H1 (cell line): ENCODE measurements around the gene C5orf15. TPM values are rescaled to one million over a fixed set of nuclear protein-coding genes. Genes with fewer than 3 reads are reported as not detected.
A peak's percentile ranks its signal among the peaks of the same experiment; 100 is the strongest.

Experiments
- CTCF ChIA-PET: fragments of 300-600 bp; sonication (Branson Sonifier 250); formaldehyde crosslinking; loops from one replicate; lab custom pipeline; 2021; ENCODE audit not compliant: partially characterized antibody; lab: Charles Lee
- POLR2A ChIA-PET: fragments of 300-600 bp; sonication (Branson Sonifier 250); formaldehyde crosslinking; loops from one replicate; lab custom pipeline; 2021; ENCODE audit warnings: inconsistent platforms; ENCODE audit not compliant: partially characterized antibody; lab: Charles Lee
- DNase-seq, 2 experiments: peaks; one replicate each; pipeline versions ENCODE4 v3.0.0 to v3.0.0-alpha.2; 2010 to 2022; ENCODE audit warnings: low spot score in 2 of 2, low read depth in 1 of 2, mixed read lengths in 1 of 2
- FAIRE-seq: peaks from 2 replicates; lab custom pipeline; 2011; peaks lifted over from hg19 to GRCh38; lab: Jason Lieb, UNC
- H2AFZ ChIP-seq: 2 replicates; pipeline ENCODE4 v1.8.1; 2012; ENCODE audit warnings: low read length, inconsistent platforms
- H2AK5ac ChIP-seq: 2 replicates; pipeline ENCODE4 v1.6.1; 2013; ENCODE audit warnings: low read depth, low read length
- H2BK120ac ChIP-seq: replicated peaks from 2 replicates; pipeline ENCODE3; 2013; ENCODE audit warnings: low read depth, low read length, inconsistent platforms
- H2BK12ac ChIP-seq: 2 replicates; pipeline ENCODE4 v1.6.1; 2013; ENCODE audit warnings: low read depth, low read length
- H2BK15ac ChIP-seq: 2 replicates; pipeline ENCODE4 v1.6.1; 2013; ENCODE audit warnings: low read length
- H2BK20ac ChIP-seq: 2 replicates; pipeline ENCODE4 v1.6.1; 2013; ENCODE audit warnings: low read length
- H2BK5ac ChIP-seq: 2 replicates; pipeline ENCODE4 v1.6.1; 2013; ENCODE audit warnings: low read depth, low read length
- H3K14ac ChIP-seq: 2 replicates; pipeline ENCODE4 v1.6.1; 2013; ENCODE audit warnings: inconsistent platforms; ENCODE audit not compliant: insufficient read length
- H3K18ac ChIP-seq: 2 replicates; pipeline ENCODE4 v1.6.1; 2013; ENCODE audit warnings: low read length; ENCODE audit errors: extremely low read depth
- H3K23ac ChIP-seq: 2 replicates; pipeline ENCODE4 v1.6.1; 2013; ENCODE audit warnings: inconsistent platforms; ENCODE audit not compliant: insufficient read length
- H3K23me2 ChIP-seq: 2 replicates; pipeline ENCODE4 v1.6.1; 2013; ENCODE audit warnings: low read depth, low read length
- H3K27ac ChIP-seq: 2 replicates; pipeline ENCODE4 v1.6.1; 2011; ENCODE audit warnings: low read depth, low read length, inconsistent platforms
- H3K27me3 ChIP-seq, 4 experiments: replicated peaks in 1 of 4; 1 replicate in 1 of 4; 2 replicates in 3 of 4; pipeline versions ENCODE4 v1.6.1 to v1.8.1; 2011 to 2013; ENCODE audit warnings: low read length in 3 of 4, mild to moderate bottlenecking in 3 of 4, inconsistent platforms in 2 of 4, mixed read lengths in 2 of 4, moderate library complexity in 1 of 4; ENCODE audit not compliant: control insufficient read depth in 3 of 4, insufficient read depth in 3 of 4; ENCODE audit errors: extremely low read depth in 1 of 4
- H3K36me3 ChIP-seq, 4 experiments: 2 replicates each; pipeline versions ENCODE4 v1.6.1 to v1.8.1; 2011 to 2013; ENCODE audit warnings: mild to moderate bottlenecking in 4 of 4, low read length in 3 of 4, moderate library complexity in 2 of 4, control low read depth in 1 of 4, inconsistent platforms in 1 of 4; ENCODE audit not compliant: insufficient read depth in 4 of 4, control insufficient read depth in 2 of 4
- H3K4ac ChIP-seq: replicated peaks from 2 replicates; pipeline ENCODE3; 2013; ENCODE audit warnings: low read length, low read depth, mixed read lengths, inconsistent platforms; ENCODE audit not compliant: insufficient read length
- H3K4me1 ChIP-seq, 4 experiments: replicated peaks in 1 of 4; 1 replicate in 1 of 4; 2 replicates in 3 of 4; pipeline versions ENCODE4 v1.6.1 to v1.8.1; 2011 to 2013; ENCODE audit warnings: low read length in 3 of 4, inconsistent platforms in 2 of 4, mixed read lengths in 1 of 4; ENCODE audit not compliant: insufficient read depth in 4 of 4, control insufficient read depth in 3 of 4
- H3K4me2 ChIP-seq, 2 experiments: 2 replicates each; pipeline versions ENCODE4 v1.6.1 to v1.8.1; 2011 to 2013; ENCODE audit warnings: low read depth in 2 of 2, low read length in 2 of 2, control low read depth in 1 of 2, inconsistent platforms in 1 of 2, mild to moderate bottlenecking in 1 of 2; ENCODE audit not compliant: insufficient read depth in 1 of 2
- H3K4me3 ChIP-seq, 4 experiments: fragments of 200-600, 300-600 bp in 1 of 4; sonication (generic), shearing (Covaris generic), sonication (Bioruptor Twin) in 1 of 4; 2 replicates each; pipeline versions ENCODE4 v1.5.1 to v1.8.1; 2011 to 2016; ENCODE audit warnings: low read length in 4 of 4, low read depth in 3 of 4, control low read depth in 2 of 4, inconsistent platforms in 2 of 4, mild to moderate bottlenecking in 2 of 4, mixed read lengths in 1 of 4, moderate library complexity in 1 of 4; ENCODE audit not compliant: insufficient read depth in 2 of 4; ENCODE audit errors: extremely low read depth in 1 of 4
- H3K56ac ChIP-seq: replicated peaks from 2 replicates; pipeline ENCODE3; 2013; ENCODE audit warnings: low read depth, mild to moderate bottlenecking, mixed read lengths, low read length, inconsistent platforms; ENCODE audit not compliant: insufficient read length
- H3K79me1 ChIP-seq: 2 replicates; pipeline ENCODE4 v1.6.1; 2013; ENCODE audit warnings: low read depth, low read length, control low read depth
- H3K79me2 ChIP-seq, 2 experiments: 2 replicates each; pipeline versions ENCODE4 v1.6.1 to v1.8.1; 2012 to 2013; ENCODE audit warnings: low read length in 2 of 2, mild to moderate bottlenecking in 2 of 2, inconsistent platforms in 1 of 2; ENCODE audit not compliant: insufficient read depth in 2 of 2, control insufficient read depth in 1 of 2
- H3K9ac ChIP-seq, 4 experiments: replicated peaks in 1 of 4; 1 replicate in 1 of 4; 2 replicates in 3 of 4; pipeline versions ENCODE4 v1.6.1 to v1.8.1; 2011 to 2013; ENCODE audit warnings: low read depth in 3 of 4, low read length in 3 of 4, control low read depth in 2 of 4, mild to moderate bottlenecking in 2 of 4, moderate library complexity in 2 of 4, inconsistent platforms in 1 of 4; ENCODE audit errors: extremely low read depth in 1 of 4
- H3K9me3 ChIP-seq, 2 experiments: 2 replicates each; pipeline versions ENCODE4 v1.6.1 to v1.8.1; 2012 to 2013; ENCODE audit warnings: mild to moderate bottlenecking in 2 of 2, moderate library complexity in 2 of 2, control low read depth in 1 of 2, inconsistent platforms in 1 of 2, low read depth in 1 of 2, low read length in 1 of 2, mixed read lengths in 1 of 2; ENCODE audit not compliant: insufficient read depth in 2 of 2
- H4K20me1 ChIP-seq, 2 experiments: replicated peaks in 1 of 2; 2 replicates each; pipeline versions ENCODE3 to v1.8.1; 2011 to 2013; ENCODE audit warnings: inconsistent platforms in 2 of 2, low read length in 2 of 2, mild to moderate bottlenecking in 1 of 2; ENCODE audit not compliant: insufficient read depth in 2 of 2, control insufficient read depth in 1 of 2
- H4K5ac ChIP-seq: 2 replicates; pipeline ENCODE4 v1.6.1; 2013; ENCODE audit warnings: low read length, low read depth, mixed read lengths, inconsistent platforms; ENCODE audit not compliant: insufficient read length
- H4K8ac ChIP-seq: 2 replicates; pipeline ENCODE4 v1.8.0; 2013; ENCODE audit warnings: mild to moderate bottlenecking, moderate library complexity, low read length, inconsistent platforms; ENCODE audit not compliant: insufficient read depth; ENCODE audit errors: extremely low read depth
- H4K91ac ChIP-seq: replicated peaks from 2 replicates; pipeline ENCODE3; 2013; ENCODE audit warnings: low read length, mixed read lengths, inconsistent platforms; ENCODE audit not compliant: insufficient read length
- ASH2L ChIP-seq: fragments of 200-600, 300-600 bp; sonication (generic); IDR thresholded peaks from one replicate; pipeline ENCODE4 v1.7.1; 2017; ENCODE audit warnings: low read length
- BCL11A ChIP-seq, 2 experiments: IDR thresholded peaks; one replicate each; pipeline ENCODE4 v1.6.1; 2011; ENCODE audit warnings: low read depth in 2 of 2, low read length in 2 of 2, mild to moderate bottlenecking in 2 of 2
- CBX5 ChIP-seq: fragments of 300-800, 300-1000 bp; sonication (generic); IDR thresholded peaks from 2 replicates; pipeline ENCODE4 v1.7.1; 2016; ENCODE audit warnings: antibody characterized with exemption, low read length, low read depth
- CBX8 ChIP-seq: fragments of 300-800, 300-1000 bp; sonication (generic); IDR thresholded peaks from 2 replicates; pipeline ENCODE4 v1.7.1; 2016; ENCODE audit warnings: low read depth, low read length, borderline replicate concordance
- GTF2F1 ChIP-seq: IDR thresholded peaks from 2 replicates; pipeline ENCODE4 v1.6.1; 2012; ENCODE audit warnings: low read depth, low read length, improper control_type of control experiment, borderline replicate concordance
- HDAC6 ChIP-seq: IDR thresholded peaks from one replicate; pipeline ENCODE4 v1.7.1; 2012; ENCODE audit warnings: low read depth, mild to moderate bottlenecking, inconsistent platforms, low read length, moderate library complexity
- JUN ChIP-seq: IDR thresholded peaks from 2 replicates; pipeline ENCODE4 v1.6.1; 2011; ENCODE audit warnings: low read depth, mild to moderate bottlenecking, improper control_type of control experiment, low read length
- MAFK ChIP-seq: IDR thresholded peaks from 2 replicates; pipeline ENCODE4 v1.6.1; 2012; ENCODE audit warnings: low read depth, mild to moderate bottlenecking, improper control_type of control experiment, low read length
- POLR2A ChIP-seq, 2 experiments: IDR thresholded peaks; 1 replicate in 1 of 2; 2 replicates in 1 of 2; pipeline ENCODE4 v1.6.1; 2011; ENCODE audit warnings: low read depth in 2 of 2, low read length in 2 of 2, mild to moderate bottlenecking in 2 of 2; ENCODE audit errors: control extremely low read depth in 1 of 2
- TBP ChIP-seq: IDR thresholded peaks from 2 replicates; pipeline ENCODE4 v1.6.1; 2011; ENCODE audit warnings: low read depth, low read length, improper control_type of control experiment
- USF2 ChIP-seq: IDR thresholded peaks from 2 replicates; pipeline ENCODE4 v1.6.1; 2011; ENCODE audit warnings: low read length, improper control_type of control experiment
- WGBS, 2 experiments: shearing (Covaris generic) in 1 of 2; methylation state at CpG; one replicate each; pipeline versions ENCODE4 v1.1.6 to v1.1.7; 2013 to 2015; ENCODE audit warnings: low lambda C conversion rate in 2 of 2, mixed read lengths in 2 of 2, inconsistent platforms in 1 of 2, low coverage in 1 of 2, missing lambda C conversion rate in 1 of 2; ENCODE audit not compliant: insufficient replicate concordance in 2 of 2, insufficient coverage in 1 of 2, insufficient read length in 1 of 2; ENCODE audit errors: extremely low coverage in 1 of 2, missing lambda C conversion rate in 1 of 2; 5-methylcytosine and 5-hydroxymethylcytosine counted together
- polyA plus RNA-seq, 7 experiments: library from polyadenylated mRNA; depleted of rRNA in 3 of 7; stranded (reverse) in 5 of 7; unstranded in 2 of 7; fragments of >200 nt in 5 of 7; fragments of 200-250 nt in 2 of 7; gene quantifications; 1 replicate in 5 of 7; 2 replicates in 1 of 7; 4 replicates in 1 of 7; pipeline versions ENCODE4 v1.2.1 to v1.2.3, GENCODE V29; 2011 to 2013; ENCODE audit warnings: missing spikeins in 2 of 7, mixed read lengths in 2 of 7
- total RNA-seq: library from RNA; stranded (reverse); fragmentation: NEBNext Ultra II Directional; extraction: Animal tissue kit (Norgen Biotek cat#: 25700); gene quantifications from 2 replicates; pipeline ENCODE4 v1.2.1, GENCODE V29; 2021

Gene C5orf15
- total and polyA plus RNA-seq, 2 of the 8 experiments (the other 6 are each of a cell fraction or from before 2014, with no cell fraction given): 31.7 to 39.3 TPM

GRCh38 chr5:134003817-134004625 lies 35.6 kb upstream of the C5orf15 start:
- Histone ChIP-seq H3K27me3 (no peaks in the 10 kb centered on the region), H4K91ac (peak overlapping the region; percentile 10), H3K4ac (peak overlapping the region; percentile 32), H2AK5ac (no peak overlapping the region), H3K27ac (peak overlapping the region; percentile 84; the same call in 1 of the 2 replicates), H3K79me1 (peaks cover 6% of the 10 kb centered on the region; the same call in 1 of the 2 replicates), H2BK5ac (0 out of 2 replicates have a peak overlapping the region, but pooled peaks have one; percentile 42), H3K4me2 (peak overlapping the region; percentile 88 to 91), H2AFZ (no peak overlapping the region), H2BK20ac (no peak overlapping the region), H3K9ac (peak overlapping the region; percentile 81 to 98 (median 86)), H3K14ac (no peak overlapping the region), H4K20me1 (peaks cover 24 to 34% of the 10 kb centered on the region in 2 experiments), H3K9me3 (no peaks in the 10 kb centered on the region), H3K4me3 (peak overlapping the region; percentile 52 to 90 (median 66)), H3K36me3 (no peaks in the 10 kb centered on the region; a peak in 1 of 8 replicates), H3K23ac (no peak overlapping the region), H3K18ac (peak overlapping the region; percentile 55; the same call in 1 of the 2 replicates), H4K5ac (peak overlapping the region; percentile 84), H3K56ac (peak overlapping the region; percentile 67), H2BK12ac (no peak overlapping the region), H2BK120ac (no peak overlapping the region), H3K23me2 (peaks cover 16% of the 10 kb centered on the region), H3K79me2 (peaks cover 45 to 52% of the 10 kb centered on the region in 2 experiments), H4K8ac (peak overlapping the region; percentile 96), H2BK15ac (no peak overlapping the region), H3K4me1 (peaks cover 6 to 30% (median 14%) of the 10 kb centered on the region in 4 experiments)
- ChIA-PET CTCF (interaction anchor here (1.0 to 1.1 kb wide), 2 partner anchors 9 to 10 kb away, joined by 3 read pairs; no protein-coding TSS in a partner anchor), POLR2A (interaction anchor here (0.8 to 2.6 kb wide), 9 partner anchors 9 to 884 kb away, joined by 3 to 10 read pairs (median 3); partner anchors contain the start of gene TCF7)
- no peak for DNase-seq
- no peak for FAIRE-seq
- WGBS, 2 experiments: 3% methylated on average over 70 of the region's 90 CpGs; no CpG with 5 or more reads in 1 of the 2 experiments
- TF ChIP-seq USF2 (no peak), ASH2L (peak; percentile 27), MAFK (no peak), GTF2F1 (no peak), HDAC6 (no peak), POLR2A (IDR thresholded peaks at IDR 0.05; ENCODE audit: control extremely low read depth in 1 of 2, low read depth in 2 of 2, low read length in 2 of 2) (no peak), CBX8 (no peak), JUN (no peak), BCL11A (IDR thresholded peaks at IDR 0.05; ENCODE audit: low read depth in 2 of 2, low read length in 2 of 2) (no peak), CBX5 (no peak), TBP (no peak)
